ENCODE data around the gene TSPAN5.

GRCh38 chr4:98505992-98506391 lies 152.4 kb downstream of the TSPAN5 start:
- TF ChIP-seq ZBTB1 (tag by site-specific recombination; IDR thresholded peaks at IDR 0.05) = no peak
- no peak for TF ChIP-seq ZNF521 (tag by site-specific recombination; IDR thresholded peaks at IDR 0.05)
- TF ChIP-seq CTCF (tag by site-specific recombination; IDR thresholded peaks at IDR 0.05) = no peak
- TF ChIP-seq ZNF416 (tag by site-specific recombination; IDR thresholded peaks at IDR 0.05) = no peak

All from HEK293 (cell line).